Naive B cell (primary cell): ENCODE measurements around the gene SAA1. TPM values are rescaled to one million over a fixed set of nuclear protein-coding genes. Genes with fewer than 3 reads are reported as not detected.

ENCODE experiments used
- ATAC-seq, 2 donors: fragments of 150-1000 bp; cut with Tn5 transposase; 2 replicates each; pipeline ENCODE4 v1.10.0; 2021; ENCODE audit warnings: low read depth in 2 of 2, mild to moderate bottlenecking in 2 of 2, moderate library complexity in 2 of 2
- DNase-seq: peaks from one replicate; pipeline ENCODE4 v3.0.0; 2022
- H3K27ac Mint-ChIP-seq, 6 donors: one replicate each; pipeline ENCODE4 v1.8.0; 2020 to 2022; ENCODE audit warnings: mild to moderate bottlenecking in 6 of 6, mixed read lengths in 6 of 6, moderate library complexity in 5 of 6, inconsistent platforms in 2 of 6
- H3K27me3 Mint-ChIP-seq, 3 donors: one replicate each; pipeline ENCODE4 v1.8.0; 2021 to 2022; ENCODE audit warnings: mixed read lengths in 3 of 3, mild to moderate bottlenecking in 1 of 3
- H3K36me3 Mint-ChIP-seq, 2 donors: one replicate each; pipeline ENCODE4 v1.8.0; 2020 to 2022; ENCODE audit warnings: mixed read lengths in 2 of 2, inconsistent platforms in 1 of 2, mild to moderate bottlenecking in 1 of 2
- H3K4me1 Mint-ChIP-seq, 3 donors: one replicate each; pipeline ENCODE4 v1.8.0; 2020 to 2022; ENCODE audit warnings: mixed read lengths in 3 of 3, inconsistent platforms in 1 of 3, mild to moderate bottlenecking in 1 of 3, moderate library complexity in 1 of 3
- H3K4me3 Mint-ChIP-seq, 8 donors: one replicate each; pipeline ENCODE4 v1.8.0; 2020 to 2022; ENCODE audit warnings: mild to moderate bottlenecking in 8 of 8, mixed read lengths in 8 of 8, moderate library complexity in 8 of 8, inconsistent platforms in 2 of 8
- H3K9me3 Mint-ChIP-seq, 7 donors: one replicate each; pipeline ENCODE4 v1.8.0; 2020 to 2022; ENCODE audit warnings: mixed read lengths in 7 of 7, mild to moderate bottlenecking in 5 of 7, inconsistent platforms in 2 of 7, moderate library complexity in 1 of 7
- polyA plus RNA-seq, 6 donors: library from polyadenylated mRNA; unstranded; fragments of 300-500 nt; fragmentation: Illumina TruSeq; gene quantifications; one replicate each; pipeline ENCODE4 v1.2.3, GENCODE V29; 2021; ENCODE audit warnings: low read depth in 6 of 6

Gene SAA1
- polyA plus RNA-seq, result not detected

DNA sequence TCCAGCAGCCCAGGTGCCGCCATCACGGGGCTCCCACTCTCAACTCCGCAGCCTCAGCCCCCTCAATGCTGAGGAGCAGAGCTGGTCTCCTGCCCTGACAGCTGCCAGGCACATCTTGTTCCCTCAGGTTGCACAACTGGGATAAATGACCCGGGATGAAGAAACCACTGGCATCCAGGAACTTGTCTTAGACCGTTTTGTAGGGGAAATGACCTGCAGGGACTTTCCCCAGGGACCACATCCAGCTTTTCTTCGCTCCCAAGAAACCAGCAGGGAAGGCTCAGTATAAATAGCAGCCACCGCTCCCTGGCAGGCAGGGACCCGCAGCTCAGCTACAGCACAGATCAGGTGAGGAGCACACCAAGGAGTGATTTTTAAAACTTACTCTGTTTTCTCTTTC is at the start of gene SAA1:
SAA1 (plus strand) TSS at position 316 of the 400 bp plus-strand sequence. CDS start 624 bp downstream, outside the sequence.
- DNase-seq (no peak), ATAC-seq (no peak)

DNA sequence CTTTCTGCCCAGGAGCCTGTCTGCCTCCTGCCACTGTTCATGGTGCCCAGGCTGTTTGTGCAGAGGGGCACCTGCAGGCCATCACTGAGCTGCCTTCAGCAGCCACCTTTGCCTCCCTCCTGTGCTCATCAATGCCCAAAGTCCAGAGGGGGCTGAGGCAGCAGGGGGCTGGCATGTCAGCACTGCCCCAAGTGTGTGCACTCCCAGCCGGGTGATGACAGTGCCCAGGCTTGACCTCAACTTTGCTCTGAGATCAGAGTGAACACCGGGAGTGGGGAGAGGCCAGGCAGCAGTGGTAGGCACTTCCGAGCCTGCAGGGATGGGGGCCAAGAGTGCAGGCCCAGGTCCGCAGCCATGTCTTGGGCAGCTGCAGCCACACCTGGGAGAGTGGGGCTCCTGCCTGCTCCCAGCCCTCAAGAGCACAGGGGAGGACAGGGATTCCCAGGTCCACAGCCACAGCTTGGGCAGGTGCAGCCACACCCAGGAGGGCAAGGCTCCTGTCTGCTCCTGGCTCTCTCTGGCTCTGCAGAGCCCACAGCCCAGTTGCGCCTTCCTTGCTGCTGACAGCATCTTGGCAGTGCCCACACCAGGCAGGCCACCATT is 44.7 kb upstream of the SAA1 start:
- peaks cover 3 to 31% (median 9%) of the 10 kb centered on the region in 7 donors for H3K9me3 Mint-ChIP-seq
- H3K4me3 Mint-ChIP-seq, result no peak overlapping the region
- H3K27ac Mint-ChIP-seq, result no peak overlapping the region
- no peak for ATAC-seq
- H3K27me3 Mint-ChIP-seq, result peaks cover 0 to 16% (median 9%) of the 10 kb centered on the region in 3 donors
- peaks cover 5 to 11% of the 10 kb centered on the region in 2 donors for H3K36me3 Mint-ChIP-seq
- H3K4me1 Mint-ChIP-seq, result peaks cover 6 to 18% (median 13%) of the 10 kb centered on the region in 3 donors
- DNase-seq, result no peak

More for the DNA sequence above, at the start of gene SAA1:
- H3K27ac Mint-ChIP-seq, result peak within 1 kb of the TSS in 3 of 6 donors; percentile 42 to 63 (median 49)
- peaks cover 0 to 4% (median 0%) of the 10 kb centered on the region in 7 donors for H3K9me3 Mint-ChIP-seq
- no peaks in the 10 kb centered on the region for H3K36me3 Mint-ChIP-seq
- peaks cover 0 to 7% (median 4%) of the 10 kb centered on the region in 3 donors for H3K27me3 Mint-ChIP-seq
- peak within 1 kb of the TSS in 1 of 8 donors; percentile 16 for H3K4me3 Mint-ChIP-seq
- H3K4me1 Mint-ChIP-seq, result peaks cover 7 to 8% (median 7%) of the 10 kb centered on the region in 3 donors

DNA sequence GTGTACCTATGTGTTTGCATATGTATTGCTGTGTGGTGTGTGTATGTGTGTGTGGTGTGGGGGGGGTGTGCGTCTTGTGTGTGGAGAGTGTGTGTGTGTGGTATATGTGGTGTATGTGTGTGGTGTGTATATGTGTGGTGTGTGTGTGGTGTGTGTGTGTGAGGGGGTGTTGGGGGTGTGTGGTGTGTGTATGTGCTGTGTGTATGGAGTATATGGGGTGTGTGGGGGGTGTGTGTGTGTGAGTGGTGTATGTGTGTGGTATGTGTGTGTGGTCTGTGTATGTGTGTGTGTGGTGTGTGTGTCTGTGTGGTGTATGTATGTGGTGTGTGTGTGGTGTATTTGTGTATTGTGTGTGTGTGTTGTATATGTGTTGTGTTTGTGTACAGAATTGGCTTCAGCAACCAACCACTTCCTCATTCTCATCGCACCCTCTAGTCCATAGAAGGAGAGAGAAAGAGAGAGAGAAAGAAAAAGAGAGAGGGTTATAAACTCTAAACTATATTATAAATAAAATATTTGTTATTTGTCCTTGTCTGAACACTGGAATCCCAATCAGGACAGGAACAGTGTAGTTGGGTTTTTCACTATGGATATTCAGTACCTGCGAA is 43.1 kb upstream of the SAA1 start:
- Mint-ChIP-seq H3K27ac (peak overlapping the region in 3 of 6 donors; percentile 37 to 85 (median 71)), H3K9me3 (peaks cover 2 to 21% (median 6%) of the 10 kb centered on the region in 7 donors), H3K4me1 (peaks cover 6 to 24% (median 13%) of the 10 kb centered on the region in 3 donors), H3K4me3 (no peak overlapping the region), H3K36me3 (peaks cover 5 to 11% of the 10 kb centered on the region in 2 donors), H3K27me3 (peaks cover 0 to 2% (median 0%) of the 10 kb centered on the region in 3 donors)
- ATAC-seq, result no peak
- no peak for DNase-seq

DNA sequence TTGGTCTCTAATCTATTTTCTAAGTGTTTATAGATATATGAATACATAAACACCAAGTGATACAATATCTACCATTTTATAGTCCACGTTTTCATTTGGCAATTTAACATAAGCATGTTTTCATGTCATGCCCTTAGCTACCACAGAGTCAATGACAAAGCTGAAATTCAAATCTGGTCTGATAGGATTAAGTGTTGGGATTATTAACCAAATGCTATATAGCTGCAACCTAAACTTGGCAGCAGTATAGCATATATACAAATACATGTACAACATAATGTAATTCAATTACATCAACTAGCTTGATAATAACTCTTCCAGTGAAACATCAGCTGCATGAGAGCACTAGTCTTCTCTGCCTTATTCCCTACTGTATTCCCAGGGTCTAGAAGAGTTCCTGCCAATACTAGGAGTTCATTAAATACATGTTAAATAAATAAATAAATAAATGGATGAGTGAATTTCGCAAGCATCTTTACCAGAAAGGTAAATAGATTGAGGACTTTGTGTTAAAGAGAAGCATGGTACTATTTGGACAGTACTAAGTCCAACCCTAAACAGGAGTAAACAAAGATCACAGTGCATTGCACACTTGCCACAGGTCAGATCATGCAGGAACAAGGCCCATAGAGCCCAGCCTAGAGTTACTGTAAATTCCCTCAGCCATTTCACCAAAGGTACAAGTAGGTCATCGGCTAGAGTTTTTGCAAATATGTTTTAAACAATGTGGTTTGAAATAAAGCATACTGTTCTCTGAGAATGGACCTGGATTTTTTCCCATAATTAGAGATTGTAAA is 42.3 kb upstream of the SAA1 start:
- Mint-ChIP-seq H3K36me3 (peaks cover 5 to 11% of the 10 kb centered on the region in 2 donors), H3K27me3 (no peaks in the 10 kb centered on the region), H3K4me3 (no peak overlapping the region), H3K9me3 (peaks cover 2 to 16% (median 9%) of the 10 kb centered on the region in 7 donors), H3K27ac (peak overlapping the region in 1 of 6 donors; percentile 47), H3K4me1 (peaks cover 13 to 31% (median 18%) of the 10 kb centered on the region in 3 donors)
- ATAC-seq (no peak), DNase-seq (no peak)

DNA sequence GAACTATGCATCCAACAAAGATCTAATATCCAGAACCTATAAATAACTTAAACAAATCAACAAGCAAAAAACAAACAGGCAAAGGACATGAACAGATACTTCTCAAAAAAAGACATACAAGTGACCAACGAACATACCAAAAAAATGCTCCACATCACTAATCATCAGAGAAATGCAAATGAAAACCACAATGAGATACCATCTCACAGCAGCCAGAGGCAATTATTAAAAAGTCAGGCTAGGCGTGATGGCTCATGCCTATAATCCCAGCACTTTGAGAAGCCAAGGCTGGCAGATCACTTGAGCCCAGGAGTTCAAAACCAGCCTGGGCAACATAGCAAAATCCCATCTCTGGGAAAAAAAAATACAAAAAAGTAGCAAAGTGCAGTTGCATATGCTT is 40.2 kb upstream of the SAA1 start:
- Mint-ChIP-seq H3K27ac (peak overlapping the region in 1 of 6 donors; percentile 30), H3K36me3 (peaks cover 0 to under 1% of the 10 kb centered on the region in 2 donors), H3K4me1 (peaks cover 21 to 46% (median 27%) of the 10 kb centered on the region in 3 donors), H3K27me3 (no peaks in the 10 kb centered on the region), H3K9me3 (peaks cover 0 to 9% (median 8%) of the 10 kb centered on the region in 7 donors), H3K4me3 (peak overlapping the region in 1 of 8 donors; percentile 12)
- no peak for ATAC-seq
- DNase-seq, result no peak

DNA sequence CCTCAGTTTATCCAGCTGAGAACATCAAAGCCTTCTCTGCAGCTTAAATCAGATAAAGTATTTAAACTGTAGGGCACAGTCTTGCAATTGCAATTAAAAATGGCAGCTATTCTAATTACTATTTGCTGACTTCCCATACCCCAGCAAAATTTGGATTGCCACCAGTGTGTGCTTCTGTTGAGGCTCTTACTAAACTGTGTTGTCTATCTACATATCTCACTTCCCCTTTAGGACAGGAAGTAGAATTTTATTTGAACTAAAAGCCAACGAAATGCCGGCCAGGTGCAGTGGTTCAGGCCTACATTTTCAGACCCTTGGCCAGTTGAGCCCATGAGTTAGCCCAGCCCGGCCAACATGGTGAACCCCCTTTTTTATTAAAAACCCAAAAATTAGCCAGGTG is 36.6 kb upstream of the SAA1 start:
- Mint-ChIP-seq H3K27me3 (peaks cover 0 to 8% (median 6%) of the 10 kb centered on the region in 3 donors), H3K9me3 (peaks cover 0 to 9% (median 4%) of the 10 kb centered on the region in 7 donors), H3K4me1 (peaks cover 14 to 39% (median 18%) of the 10 kb centered on the region in 3 donors), H3K36me3 (no peaks in the 10 kb centered on the region), H3K27ac (peak overlapping the region in 5 of 6 donors; percentile 50 to 94 (median 64)), H3K4me3 (peak overlapping the region in 5 of 8 donors; percentile 11 to 74 (median 70))
- peak; percentile 97 for ATAC-seq
- peak; percentile 14 for DNase-seq

DNA sequence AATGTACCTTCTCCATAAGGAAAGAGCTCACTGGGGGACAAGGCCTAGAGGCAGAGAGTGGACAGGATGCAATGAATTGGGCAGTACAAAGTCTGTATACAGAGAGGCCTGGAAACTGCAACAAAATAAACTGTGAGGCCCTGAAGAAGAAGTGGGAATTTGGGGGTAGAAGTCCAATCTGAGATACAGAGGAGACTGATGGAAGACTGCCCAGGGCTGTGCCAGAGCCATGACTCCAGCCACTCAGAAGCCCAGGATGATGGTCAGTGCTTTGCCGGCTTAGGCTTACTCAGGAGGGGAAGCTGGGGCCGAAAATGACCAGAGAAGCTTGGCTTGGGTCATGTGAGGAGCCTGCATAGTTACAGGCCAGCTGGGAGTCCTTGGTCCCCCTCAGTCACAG is 35.2 kb upstream of the SAA1 start:
- H3K4me1 Mint-ChIP-seq, result peaks cover 14 to 33% (median 15%) of the 10 kb centered on the region in 3 donors
- no peak for DNase-seq
- H3K36me3 Mint-ChIP-seq, result no peaks in the 10 kb centered on the region
- H3K4me3 Mint-ChIP-seq, result peak overlapping the region in 2 of 8 donors; percentile 13 to 20
- peak overlapping the region in 1 of 6 donors; percentile 33 for H3K27ac Mint-ChIP-seq
- peaks cover 4 to 8% (median 6%) of the 10 kb centered on the region in 3 donors for H3K27me3 Mint-ChIP-seq
- H3K9me3 Mint-ChIP-seq, result peaks cover 0 to 9% (median 3%) of the 10 kb centered on the region in 7 donors
- no peak for ATAC-seq

DNA sequence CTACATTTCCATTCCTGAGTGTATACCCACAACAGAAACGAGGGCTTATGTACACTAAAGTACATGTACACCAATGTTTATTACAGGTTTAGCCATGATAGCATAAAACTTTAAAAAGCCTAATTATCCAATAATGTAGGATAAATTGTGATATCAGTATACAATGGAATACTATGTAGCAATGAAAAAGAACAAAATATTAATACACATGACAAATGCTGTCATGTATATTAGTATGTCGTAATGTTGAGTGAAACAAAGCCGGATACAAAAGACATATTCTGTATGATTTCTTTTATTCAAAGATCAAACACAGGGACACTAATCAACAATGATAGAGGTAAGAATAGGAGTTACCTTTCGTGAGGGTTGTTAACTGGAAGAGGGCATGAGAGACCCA is 32.2 kb upstream of the SAA1 start:
- Mint-ChIP-seq H3K9me3 (peaks cover 0 to 2% (median 0%) of the 10 kb centered on the region in 7 donors), H3K36me3 (no peaks in the 10 kb centered on the region), H3K4me1 (peaks cover 6 to 14% (median 7%) of the 10 kb centered on the region in 3 donors), H3K4me3 (no peak overlapping the region), H3K27ac (no peak overlapping the region), H3K27me3 (peaks cover 11 to 23% (median 23%) of the 10 kb centered on the region in 3 donors)
- no peak for DNase-seq
- no peak for ATAC-seq

DNA sequence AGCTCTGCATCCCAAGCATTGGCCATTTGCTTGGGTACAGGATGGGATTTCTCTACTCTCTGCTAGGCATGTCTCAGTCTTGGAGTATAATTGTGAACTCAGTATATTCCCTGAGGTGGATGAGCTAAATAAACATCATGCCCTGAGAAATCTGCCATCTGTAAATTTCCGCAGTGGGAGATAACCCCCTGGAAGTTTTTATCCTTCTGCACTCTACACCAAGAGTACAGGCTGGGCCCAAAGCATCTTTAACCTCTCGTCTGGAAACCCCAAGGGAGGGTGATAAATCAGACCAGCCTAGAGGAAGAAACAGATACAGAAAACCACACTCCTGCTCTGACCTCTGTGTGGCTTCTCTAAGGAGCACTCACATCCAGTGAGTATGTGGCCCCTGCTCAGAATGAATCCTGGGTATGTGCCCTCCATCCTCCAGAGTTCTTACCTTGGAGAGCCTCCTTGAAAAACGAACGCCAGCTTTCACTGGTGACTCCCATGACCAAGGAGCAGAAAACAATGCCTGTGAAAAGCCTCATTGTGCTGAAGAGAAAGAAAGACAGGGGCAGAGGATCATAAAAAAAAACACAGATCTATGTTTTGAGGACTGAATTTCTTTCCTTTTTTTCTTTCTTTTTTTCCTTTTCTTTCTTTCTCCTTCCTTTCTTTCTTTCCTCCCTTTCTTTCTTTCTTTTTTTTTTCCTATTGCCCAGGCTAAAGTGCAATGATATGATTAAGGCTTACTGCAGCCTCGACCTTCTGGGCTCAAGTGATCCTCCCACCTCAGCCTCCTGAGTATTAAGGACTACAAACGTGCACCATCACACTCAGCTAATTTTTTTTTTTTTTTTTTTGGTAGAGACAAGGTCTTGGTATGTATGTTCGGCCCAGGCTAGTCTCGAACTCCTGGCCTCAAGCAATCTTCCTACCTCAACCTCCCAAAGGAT is 30.4 kb upstream of the SAA1 start:
- DNase-seq, result no peak
- H3K27me3 Mint-ChIP-seq, result peaks cover 20 to 38% (median 35%) of the 10 kb centered on the region in 3 donors
- H3K27ac Mint-ChIP-seq, result no peak overlapping the region
- H3K9me3 Mint-ChIP-seq, result peaks cover 0 to 2% (median 0%) of the 10 kb centered on the region in 7 donors
- no peak overlapping the region for H3K4me3 Mint-ChIP-seq
- peaks cover 0 to 6% of the 10 kb centered on the region in 2 donors for H3K36me3 Mint-ChIP-seq
- no peak for ATAC-seq
- H3K4me1 Mint-ChIP-seq, result no peaks in the 10 kb centered on the region

DNA sequence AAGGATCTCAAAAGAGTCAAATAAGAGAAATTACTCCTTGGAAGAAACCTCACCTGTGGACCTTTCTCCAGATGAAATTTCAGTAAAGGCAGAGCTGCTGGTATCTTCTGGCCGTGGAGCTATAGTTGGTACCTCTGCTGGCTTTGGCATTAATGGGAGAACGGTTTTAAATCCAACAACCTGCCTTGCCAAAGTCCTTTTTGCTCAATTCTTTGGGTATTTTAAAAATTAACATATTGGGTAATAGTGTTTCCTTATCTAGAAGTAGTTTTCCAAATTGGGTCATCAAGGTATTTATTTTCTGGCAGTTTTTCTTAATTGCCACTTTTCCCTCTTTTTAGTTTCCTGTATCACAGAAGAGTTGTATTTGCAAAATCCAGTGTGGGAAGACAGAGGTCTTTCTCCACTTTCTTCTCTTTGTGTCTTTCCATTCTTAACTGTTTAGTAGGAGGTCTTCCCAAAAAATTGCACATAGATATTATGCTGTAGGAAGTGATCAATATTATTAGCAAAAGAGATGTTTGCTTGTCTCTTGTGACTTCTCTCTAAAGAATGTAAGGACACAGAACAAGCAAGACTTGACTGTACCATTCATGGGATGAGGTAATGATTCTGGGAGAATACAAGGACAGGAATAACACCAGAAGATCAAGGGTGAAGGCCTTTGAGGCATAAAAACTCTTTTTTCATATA is 29.3 kb upstream of the SAA1 start, which contains the start of gene SAA4:
SAA4 (minus strand) TSS at position 139 of the 693 bp plus-strand sequence. CDS start 876 bp downstream, outside the sequence.
- H3K4me1 Mint-ChIP-seq, result no peaks in the 10 kb centered on the region
- no peak for DNase-seq
- peak within 1 kb of the TSS in 1 of 8 donors; percentile 51 for H3K4me3 Mint-ChIP-seq
- ATAC-seq, result no peak
- H3K9me3 Mint-ChIP-seq, result peaks cover 0 to 4% (median 0%) of the 10 kb centered on the region in 7 donors
- H3K27ac Mint-ChIP-seq, result no peak within 1 kb of the TSS
- H3K27me3 Mint-ChIP-seq, result peaks cover 20 to 42% (median 35%) of the 10 kb centered on the region in 3 donors
- H3K36me3 Mint-ChIP-seq, result peaks cover 0 to 6% of the 10 kb centered on the region in 2 donors

DNA sequence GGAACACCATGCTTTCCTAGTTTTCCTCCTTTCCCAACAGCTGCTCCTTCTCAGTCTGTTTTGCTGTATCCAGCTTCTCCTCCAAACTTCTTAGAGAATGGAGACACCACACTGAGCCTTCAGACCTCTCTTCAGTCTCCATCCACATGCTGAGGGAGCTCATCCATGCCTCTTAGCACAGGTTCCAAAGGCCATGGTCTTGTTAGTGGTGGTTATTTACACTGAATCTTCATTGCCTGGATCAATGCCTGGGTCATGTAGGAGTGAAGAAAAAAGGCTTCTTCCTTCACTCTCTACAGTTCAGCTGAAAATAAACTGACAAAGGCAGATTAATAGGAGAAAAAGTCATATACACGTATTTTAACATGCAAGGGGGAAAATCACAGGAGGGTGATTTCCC is 26.4 kb upstream of the SAA1 start:
- H3K27me3 Mint-ChIP-seq, result peaks cover 12 to 36% (median 35%) of the 10 kb centered on the region in 3 donors
- peaks cover 6 to 7% (median 6%) of the 10 kb centered on the region in 3 donors for H3K4me1 Mint-ChIP-seq
- H3K4me3 Mint-ChIP-seq, result no peak overlapping the region
- H3K27ac Mint-ChIP-seq, result peak overlapping the region in 2 of 6 donors; percentile 25 to 29
- peaks cover 0 to 13% (median 6%) of the 10 kb centered on the region in 7 donors for H3K9me3 Mint-ChIP-seq
- peaks cover 0 to 6% of the 10 kb centered on the region in 2 donors for H3K36me3 Mint-ChIP-seq
- ATAC-seq (no peak), DNase-seq (no peak)
